HG03354 (cell line): Measurements from ENCODE around the gene KIF2B.
"Not testable (repeated sequence)": the region's sequence is repeated elsewhere in the genome, so short reads cannot be mapped to it uniquely, and the experiment has no call there.

Source experiments
- ATAC-seq: cut with Tn5 transposase; IDR thresholded peaks from one replicate; pipeline ENCODE4 v1.9.1; 2021; ENCODE audit warnings: mild to moderate bottlenecking; ENCODE audit not compliant: unreplicated experiment, poor library complexity, severe bottlenecking

KIF2B gene, protein sequence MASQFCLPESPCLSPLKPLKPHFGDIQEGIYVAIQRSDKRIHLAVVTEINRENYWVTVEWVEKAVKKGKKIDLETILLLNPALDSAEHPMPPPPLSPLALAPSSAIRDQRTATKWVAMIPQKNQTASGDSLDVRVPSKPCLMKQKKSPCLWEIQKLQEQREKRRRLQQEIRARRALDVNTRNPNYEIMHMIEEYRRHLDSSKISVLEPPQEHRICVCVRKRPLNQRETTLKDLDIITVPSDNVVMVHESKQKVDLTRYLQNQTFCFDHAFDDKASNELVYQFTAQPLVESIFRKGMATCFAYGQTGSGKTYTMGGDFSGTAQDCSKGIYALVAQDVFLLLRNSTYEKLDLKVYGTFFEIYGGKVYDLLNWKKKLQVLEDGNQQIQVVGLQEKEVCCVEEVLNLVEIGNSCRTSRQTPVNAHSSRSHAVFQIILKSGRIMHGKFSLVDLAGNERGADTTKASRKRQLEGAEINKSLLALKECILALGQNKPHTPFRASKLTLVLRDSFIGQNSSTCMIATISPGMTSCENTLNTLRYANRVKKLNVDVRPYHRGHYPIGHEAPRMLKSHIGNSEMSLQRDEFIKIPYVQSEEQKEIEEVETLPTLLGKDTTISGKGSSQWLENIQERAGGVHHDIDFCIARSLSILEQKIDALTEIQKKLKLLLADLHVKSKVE

GRCh38 chr17:53822764-53823163, at the start of gene KIF2B:
Gene KIF2B, plus strand, starts transcription at chr17:53822927. Its CDS starts 107 bp downstream, at chr17:53823034.
- ATAC-seq, result no peak

DNA sequence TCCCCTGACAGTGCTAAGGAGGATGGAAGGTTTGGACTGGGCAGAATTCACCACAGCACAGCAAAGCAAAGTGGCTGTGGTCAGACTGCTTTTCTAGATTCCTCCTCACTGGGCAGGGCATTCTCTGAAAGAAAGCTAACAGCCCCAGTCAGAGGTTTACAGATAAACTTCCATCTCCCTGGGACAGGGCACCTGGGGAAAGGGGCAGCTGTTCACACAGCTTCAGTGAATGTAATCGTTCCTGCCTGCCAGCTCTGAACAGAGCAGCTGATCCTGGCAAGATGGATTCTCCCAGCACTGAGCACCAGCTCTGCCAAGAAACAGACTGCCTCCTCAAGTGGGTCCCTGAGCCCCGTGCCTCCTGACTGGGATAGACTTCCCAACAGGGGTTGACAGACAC, 42.4 kb upstream of the KIF2B start:
- ATAC-seq, result no peak

GRCh38 chr17:53791551-53791950, 31.2 kb upstream of the KIF2B start:
- ATAC-seq, result no peak

- ATAC-seq, result no peak
Observed at GRCh38 chr17:53792451-53792850, 30.3 kb upstream of the KIF2B start.

GRCh38 chr17:53792997-53793396, 29.7 kb upstream of the KIF2B start:
- ATAC-seq, result no peak

DNA sequence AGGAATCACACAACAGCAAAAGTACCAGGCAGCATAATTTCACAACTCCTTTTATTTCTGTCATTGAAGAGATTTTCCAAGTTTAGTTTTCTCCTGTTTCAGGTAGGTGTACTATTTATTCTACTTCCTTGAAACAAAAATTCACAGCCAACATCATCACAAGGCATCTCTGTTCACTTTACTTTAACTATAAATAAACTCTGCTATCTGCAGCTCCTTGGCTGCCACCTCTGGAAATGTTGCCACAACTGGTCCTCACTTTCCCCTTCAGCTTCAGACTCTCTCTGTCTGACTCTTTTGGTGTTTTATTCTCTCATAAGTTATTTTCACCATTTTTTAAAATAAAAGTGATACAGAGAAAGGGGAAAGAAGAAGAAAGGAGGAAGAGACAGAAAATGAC, 27.9 kb upstream of the KIF2B start:
- ATAC-seq, result no peak

DNA sequence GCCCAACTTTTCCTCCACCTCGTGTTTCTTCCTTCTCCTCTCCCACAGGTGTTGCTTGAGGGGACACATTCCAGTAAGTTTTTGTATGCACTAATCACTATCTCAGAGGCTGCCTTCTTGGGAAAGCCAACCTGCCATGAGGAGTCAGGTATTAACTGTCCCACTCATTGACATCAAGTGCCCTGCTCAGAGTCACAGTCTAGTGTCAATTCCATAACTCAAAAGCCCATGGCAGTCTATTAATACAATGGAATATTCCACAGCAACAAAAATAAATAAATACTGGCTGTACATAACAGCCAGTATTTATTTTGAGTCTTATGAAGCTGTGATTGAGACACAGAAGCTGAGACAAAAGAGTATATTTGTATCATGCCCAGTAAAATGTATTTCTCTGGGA, 26.1 kb upstream of the KIF2B start:
- ATAC-seq, result no peak

GRCh38 chr17:53797501-53797900, 25.2 kb upstream of the KIF2B start:
- ATAC-seq, result no peak

GRCh38 chr17:53804437-53804836, 18.3 kb upstream of the KIF2B start:
- ATAC-seq, result no peak

DNA sequence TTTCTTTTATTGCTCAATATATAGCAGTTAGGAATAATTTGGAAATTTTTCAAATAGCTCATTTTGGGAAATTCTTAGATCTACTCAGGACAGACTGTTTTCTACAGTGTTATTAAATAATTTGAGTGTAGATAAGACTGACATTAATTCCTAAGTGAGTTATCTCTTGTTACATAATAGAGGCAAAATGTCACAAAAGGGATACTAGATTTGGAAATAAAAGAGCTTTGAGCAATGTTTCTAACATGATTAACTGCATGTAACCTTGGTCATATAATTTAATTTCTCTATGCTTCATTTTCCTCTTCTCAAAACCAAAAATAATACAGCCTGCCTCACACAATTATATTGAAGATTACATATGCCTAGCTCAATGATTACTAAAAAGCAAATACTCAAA, 16.3 kb upstream of the KIF2B start:
- no peak for ATAC-seq

DNA sequence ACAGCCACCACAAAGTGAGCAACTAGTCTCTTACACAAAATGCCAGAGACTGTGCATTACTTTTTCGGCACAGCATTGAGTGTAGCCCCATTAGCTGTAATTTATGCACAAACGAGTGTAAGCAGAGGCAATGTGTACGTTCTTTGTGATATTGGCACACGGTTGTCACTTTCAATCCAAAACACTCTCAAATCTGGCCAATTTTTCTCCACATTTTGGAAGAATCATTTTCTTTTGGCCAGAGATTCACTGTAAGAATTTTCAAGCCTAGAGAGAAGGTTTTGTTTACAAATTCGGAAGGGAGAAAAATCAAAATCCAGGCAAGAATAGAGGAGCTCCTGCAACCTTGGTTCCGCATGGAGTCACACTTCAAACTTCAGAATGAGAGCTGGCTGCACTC, 15.4 kb upstream of the KIF2B start:
- ATAC-seq, result no peak

- ATAC-seq, result no peak
Observed at GRCh38 chr17:53818271-53818670, 4.5 kb upstream of the KIF2B start.

GRCh38 chr17:53818929-53819328, 3.8 kb upstream of the KIF2B start:
- no peak for ATAC-seq

DNA sequence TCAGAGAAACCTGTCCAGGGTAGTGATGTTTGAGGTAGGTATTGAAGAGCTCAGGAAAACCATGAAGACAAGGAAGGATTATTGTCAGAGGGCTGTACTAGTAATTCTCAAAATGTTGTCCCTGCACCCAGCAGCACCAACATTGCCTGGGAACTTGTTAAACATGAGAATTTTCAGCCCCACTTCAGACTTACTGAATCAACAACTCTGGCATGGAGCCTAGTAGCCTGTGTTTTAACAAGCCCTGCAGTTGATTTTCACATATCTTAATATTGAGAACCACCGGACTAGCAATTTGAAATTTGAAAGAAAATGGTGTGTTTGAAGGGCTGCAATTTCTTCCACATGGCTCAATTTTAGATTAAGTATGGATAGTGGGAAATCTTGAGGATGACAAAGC, 2.8 kb upstream of the KIF2B start:
- no peak for ATAC-seq

DNA sequence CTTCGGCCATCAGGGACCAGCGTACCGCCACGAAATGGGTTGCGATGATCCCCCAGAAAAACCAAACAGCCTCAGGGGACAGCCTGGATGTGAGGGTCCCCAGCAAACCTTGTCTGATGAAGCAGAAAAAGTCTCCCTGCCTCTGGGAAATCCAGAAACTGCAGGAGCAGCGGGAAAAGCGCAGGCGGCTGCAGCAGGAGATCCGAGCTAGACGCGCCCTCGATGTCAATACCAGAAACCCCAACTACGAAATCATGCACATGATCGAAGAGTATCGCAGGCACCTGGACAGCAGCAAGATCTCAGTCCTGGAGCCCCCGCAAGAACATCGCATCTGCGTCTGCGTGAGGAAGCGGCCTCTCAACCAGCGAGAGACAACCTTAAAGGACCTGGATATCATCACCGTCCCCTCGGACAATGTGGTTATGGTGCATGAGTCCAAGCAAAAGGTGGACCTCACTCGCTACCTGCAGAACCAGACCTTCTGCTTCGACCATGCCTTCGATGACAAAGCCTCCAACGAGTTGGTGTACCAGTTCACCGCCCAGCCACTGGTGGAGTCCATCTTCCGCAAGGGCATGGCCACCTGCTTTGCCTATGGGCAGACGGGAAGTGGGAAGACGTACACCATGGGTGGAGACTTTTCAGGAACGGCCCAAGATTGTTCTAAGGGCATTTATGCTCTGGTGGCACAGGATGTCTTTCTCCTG, 769 bp downstream of the KIF2B start:
- no peak for ATAC-seq

- ATAC-seq, result not testable (repeated sequence)
Observed at GRCh38 chr17:53834771-53835170, 12.0 kb downstream of the KIF2B start.

- no peak for ATAC-seq
Observed at GRCh38 chr17:53837131-53837530, 14.4 kb downstream of the KIF2B start.

DNA sequence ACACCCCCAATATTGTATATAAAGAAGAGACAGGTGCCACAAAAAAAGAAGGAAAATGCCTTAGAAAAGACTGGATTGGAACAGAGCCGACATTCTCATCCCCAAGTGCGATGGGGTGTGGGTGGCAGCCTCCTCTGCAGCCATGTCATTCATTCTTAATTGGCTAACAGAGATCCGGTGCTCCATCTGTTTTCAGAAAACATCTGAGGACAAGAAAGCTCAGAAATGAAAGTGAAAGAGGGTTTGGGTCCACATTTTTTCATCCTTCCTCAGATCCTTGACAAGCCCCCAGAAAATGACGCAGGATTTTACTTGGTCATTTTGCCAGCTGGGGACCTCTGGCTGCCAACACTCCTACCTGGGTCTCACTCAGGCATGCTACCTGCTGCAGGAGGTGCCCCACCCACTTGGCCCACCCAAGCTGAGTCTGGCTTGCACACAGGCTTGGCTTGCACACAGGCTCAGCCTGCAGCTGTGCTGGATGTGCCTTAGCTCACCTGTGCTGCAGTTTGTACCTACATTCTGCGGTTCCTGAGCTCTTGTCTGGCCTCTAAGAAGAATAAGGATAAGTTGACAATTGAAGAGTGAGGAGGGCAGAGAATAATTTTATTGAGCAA, 21.9 kb downstream of the KIF2B start:
- ATAC-seq, result no peak

GRCh38 chr17:53871128-53871527, 48.4 kb downstream of the KIF2B start:
- not testable (repeated sequence) for ATAC-seq
